Gastroesophageal sphincter (tissue), 4 donors: Measurements from ENCODE around the gene TIAM2. TPM values are rescaled to one million over a fixed set of nuclear protein-coding genes. Genes with fewer than 3 reads are reported as not detected.

ENCODE experiments used
- ATAC-seq: fragments of 150-250 bp; one replicate; pipeline ENCODE4 v1.9.1; 2016; ENCODE audit warnings: mild to moderate bottlenecking, moderate library complexity
- H3K27ac ChIP-seq, 4 donors: fragments of 200-600 bp; sonication (generic) in 3 of 4; 1 replicate in 3 of 4; 2 replicates in 1 of 4; pipeline ENCODE4 v1.5.1; 2016 to 2019
- H3K27me3 ChIP-seq: fragments of 200-600 bp; sonication (generic); one replicate; pipeline ENCODE4 v1.5.1; 2019
- H3K36me3 ChIP-seq, 2 donors: fragments of 200-600 bp; sonication (generic); one replicate each; pipeline ENCODE4 v1.5.1; 2019; ENCODE audit warnings: control low read depth in 1 of 2
- H3K4me1 ChIP-seq, 3 donors: fragments of 200-600 bp; sonication (generic); 1 replicate in 2 of 3; 2 replicates in 1 of 3; pipeline ENCODE4 v1.5.1; 2016 to 2019; ENCODE audit warnings: control low read depth in 2 of 3
- H3K4me3 ChIP-seq, 2 donors: fragments of 200-600 bp; sonication (generic); one replicate each; pipeline ENCODE4 v1.5.1; 2019; ENCODE audit warnings: mild to moderate bottlenecking in 1 of 2, moderate library complexity in 1 of 2
- H3K9me3 ChIP-seq, 3 donors: fragments of 200-600 bp; sonication (generic); one replicate each; pipeline ENCODE4 v1.5.1; 2017 to 2019; ENCODE audit warnings: control low read depth in 2 of 3
- CTCF ChIP-seq, 4 experiments: fragments of 200-600 bp in 2 of 4; fragments of 450-650 bp in 2 of 4; sonication (generic) in 1 of 4; IDR thresholded peaks; one replicate each; pipeline ENCODE4 v1.5.1; 2017 to 2019; ENCODE audit warnings: antibody characterized with exemption in 4 of 4, mild to moderate bottlenecking in 2 of 4, moderate library complexity in 2 of 4
- EP300 ChIP-seq: sonication (generic); formaldehyde crosslinking; IDR thresholded peaks from one replicate; pipeline ENCODE4 v1.6.1; 2017; ENCODE audit warnings: antibody characterized with exemption, mild to moderate bottlenecking
- POLR2A ChIP-seq, 2 donors: fragments of 450-650 bp; IDR thresholded peaks; one replicate each; pipeline ENCODE4 v1.6.1; 2017; ENCODE audit warnings: antibody characterized with exemption in 2 of 2, mild to moderate bottlenecking in 2 of 2, moderate library complexity in 1 of 2
- POLR2AphosphoS5 ChIP-seq: sonication (generic); formaldehyde crosslinking; IDR thresholded peaks from one replicate; pipeline ENCODE4 v1.6.1; 2017; ENCODE audit warnings: antibody characterized with exemption
- WGBS, 2 donors: methylation state at CpG; one replicate each; pipeline ENCODE4 v1.1.5; 2018; ENCODE audit warnings: low coverage in 1 of 2; 5-methylcytosine and 5-hydroxymethylcytosine counted together
- total RNA-seq, 4 donors: library from RNA; depleted of rRNA; stranded (reverse); fragments of >200 nt; gene quantifications; one replicate each; pipeline ENCODE4 v1.1.0, GENCODE V29; 2016

Gene TIAM2
- total RNA-seq, 4 donors from 2014 or later = 6.3 to 22.6 (median 14.2) TPM

- Histone ChIP-seq H3K9me3 (no peaks in the 10 kb centered on the region), H3K4me1 (peaks cover 0 to 26% (median 9%) of the 10 kb centered on the region in 3 donors), H3K27me3 (no peaks in the 10 kb centered on the region), H3K36me3 (no peaks in the 10 kb centered on the region), H3K4me3 (no peak overlapping the region), H3K27ac (no peak overlapping the region)
- ATAC-seq = no peak
- 78 to 89% methylated on average over 4 to 7 of the region's 10 CpGs for WGBS, 2 donors
- no peak for TF ChIP-seq POLR2A (IDR thresholded peaks at IDR 0.05)
- TF ChIP-seq POLR2AphosphoS5 = no peak
- TF ChIP-seq EP300 = no peak
- TF ChIP-seq CTCF (IDR thresholded peaks at IDR 0.05) = no peak
Measured at GRCh38 chr6:155155787-155156447, 160.8 kb downstream of the TIAM2 start.

- peaks cover 0 to 26% (median 9%) of the 10 kb centered on the region in 3 donors for H3K4me1 ChIP-seq
- H3K27me3 ChIP-seq = no peaks in the 10 kb centered on the region
- no peak overlapping the region for H3K4me3 ChIP-seq
- no peak for ATAC-seq
- TF ChIP-seq POLR2A (IDR thresholded peaks at IDR 0.05) (no peak), EP300 (no peak), CTCF (IDR thresholded peaks at IDR 0.05) (no peak), POLR2AphosphoS5 (no peak)
- no peaks in the 10 kb centered on the region for H3K36me3 ChIP-seq
- no peak overlapping the region for H3K27ac ChIP-seq
- no peaks in the 10 kb centered on the region for H3K9me3 ChIP-seq
- 87 to 100% methylated on average over 2 to 5 of the region's 6 CpGs for WGBS, 2 donors
Measured at GRCh38 chr6:155157101-155157500, 162.0 kb downstream of the TIAM2 start.

GRCh38 chr6:155158030-155158843 lies 163.1 kb downstream of the TIAM2 start:
- 59 to 65% methylated on average over 3 to 5 of the region's 5 CpGs for WGBS, 2 donors
- TF ChIP-seq POLR2AphosphoS5 (no peak), EP300 (no peak), CTCF (IDR thresholded peaks at IDR 0.05) (no peak), POLR2A (IDR thresholded peaks at IDR 0.05) (no peak)
- Histone ChIP-seq H3K4me1 (peaks cover 0 to 26% (median 9%) of the 10 kb centered on the region in 3 donors), H3K27ac (no peak overlapping the region), H3K4me3 (no peak overlapping the region), H3K36me3 (no peaks in the 10 kb centered on the region), H3K27me3 (no peaks in the 10 kb centered on the region), H3K9me3 (no peaks in the 10 kb centered on the region)
- peak; percentile 46 for ATAC-seq

GRCh38 chr6:155162682-155163081 lies 167.6 kb downstream of the TIAM2 start:
- no peak overlapping the region for H3K27ac ChIP-seq
- H3K4me1 ChIP-seq = peaks cover 0 to 9% (median 0%) of the 10 kb centered on the region in 3 donors
- TF ChIP-seq CTCF (IDR thresholded peaks at IDR 0.05) (no peak), POLR2A (IDR thresholded peaks at IDR 0.05) (no peak), EP300 (no peak), POLR2AphosphoS5 (no peak)
- WGBS, 2 donors = 80 to 83% methylated on average over 3 of the region's 3 CpGs
- H3K27me3 ChIP-seq = no peaks in the 10 kb centered on the region
- no peaks in the 10 kb centered on the region for H3K9me3 ChIP-seq
- H3K36me3 ChIP-seq = no peaks in the 10 kb centered on the region
- no peak for ATAC-seq
- H3K4me3 ChIP-seq = no peak overlapping the region
